DMS79 treated with DMSO at 0.1 percent for 48 hours (cell line): ENCODE measurements around the gene ADGRL2.

Experiments
- DNase-seq: peaks from one replicate; lab custom pipeline; 2025; lab: John Stamatoyannopoulos, UW

Gene ADGRL2

DNA sequence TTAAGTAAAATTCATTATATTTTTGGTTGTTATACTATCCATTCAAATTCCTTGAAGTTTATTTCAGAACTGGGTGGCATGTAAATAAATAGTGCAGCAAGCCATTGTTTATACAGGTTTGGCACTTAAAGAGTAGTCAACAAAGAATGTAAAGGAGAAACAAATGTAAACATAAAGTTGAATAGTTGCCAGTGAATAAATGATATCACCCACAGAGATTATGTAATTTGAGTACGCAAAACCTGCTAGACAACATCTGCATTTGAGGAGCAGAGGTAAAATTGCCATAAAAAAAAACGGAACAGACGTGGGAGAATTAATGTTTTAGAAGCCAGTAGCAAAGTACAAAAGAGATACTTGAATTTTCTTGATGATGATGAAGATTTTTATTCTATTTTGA is 111.6 kb downstream of the ADGRL2 start:
- peak; percentile 77 for DNase-seq

DNA sequence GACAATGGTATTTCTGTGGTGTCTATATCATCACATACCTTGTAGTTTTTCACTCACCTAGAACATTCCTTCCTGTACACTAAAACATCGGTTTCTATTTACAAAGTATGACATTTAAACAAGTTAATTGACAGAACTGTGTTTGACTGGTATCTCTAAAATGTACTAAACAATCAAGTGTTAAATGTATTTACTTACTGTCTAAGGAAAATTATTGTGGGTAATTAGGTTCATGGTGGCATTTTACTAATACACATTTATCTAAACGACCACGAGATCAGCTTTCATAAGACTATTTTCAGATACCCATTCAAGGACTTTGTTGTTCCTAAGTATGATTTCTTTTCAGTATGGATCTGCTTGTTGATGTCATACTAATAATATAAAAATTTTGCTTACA is 115.2 kb downstream of the ADGRL2 start:
- no peak for DNase-seq

DNA sequence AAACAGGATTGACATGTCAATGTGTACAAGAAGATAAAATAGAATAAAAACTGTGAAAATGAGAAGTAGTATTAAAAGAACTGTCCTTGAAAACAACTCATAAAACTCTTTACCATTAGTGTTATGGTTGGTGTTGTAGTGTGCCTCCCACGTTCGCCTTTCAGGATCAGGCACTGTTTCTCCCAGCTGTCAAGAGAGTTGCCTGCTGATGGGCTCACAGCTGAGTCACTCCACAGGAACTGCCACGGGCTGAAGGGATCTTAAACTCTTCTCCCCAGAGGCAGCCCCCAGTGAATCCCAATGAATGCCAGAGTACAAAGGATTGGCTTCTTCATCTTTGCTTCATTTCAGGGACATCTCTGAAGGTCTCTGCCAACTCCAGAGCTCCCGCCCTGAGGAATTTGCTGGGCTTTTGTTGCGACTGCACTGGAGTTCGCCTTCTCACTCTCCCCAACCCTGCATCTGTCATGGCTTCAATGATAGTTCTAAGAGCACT is 119.6 kb downstream of the ADGRL2 start:
- no peak for DNase-seq

GRCh38 chr1:81920886-81921285 is 120.2 kb downstream of the ADGRL2 start:
- peak; percentile 17 for DNase-seq

GRCh38 chr1:81921344-81921743 is 120.6 kb downstream of the ADGRL2 start:
- peak; percentile 17 for DNase-seq

DNA sequence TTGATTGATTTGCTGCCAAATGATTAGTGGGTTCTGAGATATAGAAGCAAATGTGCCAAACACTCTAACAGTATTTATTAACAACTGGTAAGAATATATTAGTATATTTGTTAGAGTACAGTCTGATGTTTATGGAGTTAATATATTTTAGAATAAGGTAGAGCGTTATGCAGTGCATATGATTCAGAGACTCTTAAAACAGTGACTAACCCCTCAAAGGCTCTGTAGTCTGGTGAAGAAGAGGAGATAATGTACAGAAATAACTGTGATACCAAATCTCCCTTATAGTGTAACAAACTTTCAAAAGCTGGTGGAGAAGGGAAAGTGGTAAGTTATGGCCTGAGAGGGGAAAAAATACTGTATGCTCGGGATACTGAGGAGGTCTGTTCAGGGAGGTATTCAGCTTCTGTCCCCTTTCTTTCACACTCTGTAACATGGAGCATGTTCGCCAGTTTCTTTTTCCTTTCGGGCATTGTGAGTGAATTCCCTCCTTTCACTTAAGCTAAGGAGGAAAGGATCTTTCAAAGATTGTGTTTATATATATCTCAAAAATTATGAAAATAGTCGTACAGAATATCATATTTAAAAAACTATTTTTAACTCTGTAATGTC is 121.2 kb downstream of the ADGRL2 start:
- DNase-seq, result no peak

GRCh38 chr1:81922955-81923354 is 122.2 kb downstream of the ADGRL2 start:
- DNase-seq, result no peak

GRCh38 chr1:81929106-81929505 is 128.4 kb downstream of the ADGRL2 start:
- DNase-seq, result no peak

DNA sequence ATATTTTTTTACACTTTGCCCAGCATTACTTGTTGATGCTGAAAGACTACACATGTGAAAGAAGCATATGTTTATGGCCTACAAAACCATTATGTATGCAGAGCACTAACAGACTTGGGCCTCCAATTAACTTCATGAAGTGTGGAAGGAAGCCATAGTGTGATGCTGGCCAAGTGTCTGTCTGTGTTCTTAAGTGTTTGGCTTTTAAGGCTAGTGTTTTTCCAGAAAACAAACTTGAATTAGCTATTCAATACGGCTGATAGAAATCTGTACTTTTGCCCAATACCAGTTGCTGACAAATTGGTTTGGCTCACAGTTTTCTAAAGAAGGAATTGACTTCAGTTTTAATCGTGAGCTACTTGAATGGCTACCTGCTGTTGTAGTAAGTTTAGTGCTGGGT is 136.1 kb downstream of the ADGRL2 start:
- no peak for DNase-seq

DNA sequence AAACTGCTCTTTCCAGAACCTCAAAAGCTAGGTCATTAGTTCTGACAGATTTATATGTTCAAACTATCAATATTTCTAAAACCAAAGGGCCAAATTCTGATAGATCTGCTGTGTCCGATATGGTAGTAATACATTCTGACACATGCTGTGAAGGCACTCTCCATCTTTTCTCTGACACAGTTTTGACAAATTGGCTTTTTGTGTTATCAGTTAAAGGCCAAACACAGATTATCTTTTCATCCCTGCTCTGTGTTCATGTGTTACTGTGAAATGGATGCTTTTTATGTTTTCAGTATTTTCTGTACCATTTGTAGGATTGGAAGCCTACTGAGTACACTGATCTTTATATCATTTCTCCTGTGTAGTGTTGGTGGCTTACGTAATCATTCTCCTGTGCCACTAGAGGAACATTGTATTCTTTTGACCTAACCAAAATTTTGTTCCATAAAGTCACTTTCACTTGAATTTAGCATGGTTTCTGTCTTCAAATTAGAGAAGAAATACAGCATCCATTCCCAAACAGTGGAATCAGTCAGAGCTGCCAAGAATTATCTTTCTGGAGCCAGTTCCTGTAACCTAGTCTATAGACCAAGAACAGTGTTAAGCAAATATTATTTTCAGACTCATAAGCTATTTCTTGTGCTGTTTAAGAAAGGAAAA is 137.2 kb downstream of the ADGRL2 start:
- no peak for DNase-seq

DNA sequence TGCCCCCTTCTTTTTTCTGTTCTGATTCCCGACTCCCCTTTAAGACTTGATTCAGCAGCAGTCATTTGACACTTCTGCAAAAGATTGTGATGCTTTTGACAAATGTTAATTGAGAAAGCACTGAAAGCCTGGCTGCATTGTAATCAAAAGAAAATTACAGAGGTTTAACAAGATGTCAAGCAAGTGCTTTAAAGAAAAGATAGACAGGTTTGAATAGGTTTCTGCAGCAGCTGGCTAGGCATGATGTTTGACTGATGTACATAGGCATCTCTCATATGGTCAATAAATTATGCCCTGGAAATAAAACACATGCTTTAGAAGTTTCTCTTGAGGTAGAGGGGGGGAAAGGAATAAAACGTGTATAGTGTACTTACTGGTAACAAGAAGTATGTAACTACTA is 147.8 kb downstream of the ADGRL2 start:
- DNase-seq, result no peak

- DNase-seq, result no peak
Measured at GRCh38 chr1:81949421-81949820, 148.7 kb downstream of the ADGRL2 start.

DNA sequence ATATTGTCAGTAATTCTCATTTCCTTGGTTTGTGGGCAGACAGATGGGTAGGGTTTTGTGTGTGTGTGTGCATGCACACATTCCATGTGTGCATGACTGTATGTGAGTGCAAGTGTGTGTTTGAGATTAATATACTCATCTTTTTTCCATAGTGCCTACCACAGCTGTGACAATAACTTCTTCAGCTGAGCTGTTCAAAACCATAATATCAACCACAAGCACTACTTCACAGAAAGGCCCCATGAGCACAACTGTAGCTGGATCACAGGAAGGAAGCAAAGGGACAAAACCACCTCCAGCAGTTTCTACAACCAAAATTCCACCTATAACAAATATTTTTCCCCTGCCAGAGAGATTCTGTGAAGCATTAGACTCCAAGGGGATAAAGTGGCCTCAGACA is 149.3 kb downstream of the ADGRL2 start:
- DNase-seq, result peak; percentile 32

DNA sequence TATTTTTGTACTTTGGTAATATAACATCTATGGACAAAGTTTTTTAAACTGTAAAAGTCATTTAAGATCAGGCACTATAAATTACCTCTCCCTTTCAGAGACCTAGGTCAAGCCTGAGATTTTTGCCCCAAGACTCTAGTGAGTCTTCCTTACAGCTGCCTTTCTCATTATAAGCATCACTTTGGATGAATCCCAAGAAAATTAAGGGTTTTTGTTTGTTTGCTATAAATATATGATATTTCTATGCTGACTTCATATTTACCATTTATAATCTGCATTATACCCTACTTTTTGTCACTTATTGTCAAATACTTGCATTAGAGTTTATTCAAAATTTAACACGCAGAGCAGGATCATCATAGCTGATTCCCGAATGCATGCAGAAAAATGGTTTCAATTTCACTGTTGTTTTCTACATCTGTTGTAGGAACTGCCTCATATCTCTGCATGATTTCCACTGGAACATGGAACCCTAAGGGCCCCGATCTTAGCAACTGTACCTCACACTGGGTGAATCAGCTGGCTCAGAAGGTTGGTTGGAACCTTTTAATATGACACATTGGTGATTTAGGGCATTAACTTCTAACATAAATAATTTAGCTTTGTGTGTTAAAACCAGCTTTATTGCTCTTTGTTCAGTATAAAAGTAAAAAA is 150.0 kb downstream of the ADGRL2 start:
- no peak for DNase-seq

DNA sequence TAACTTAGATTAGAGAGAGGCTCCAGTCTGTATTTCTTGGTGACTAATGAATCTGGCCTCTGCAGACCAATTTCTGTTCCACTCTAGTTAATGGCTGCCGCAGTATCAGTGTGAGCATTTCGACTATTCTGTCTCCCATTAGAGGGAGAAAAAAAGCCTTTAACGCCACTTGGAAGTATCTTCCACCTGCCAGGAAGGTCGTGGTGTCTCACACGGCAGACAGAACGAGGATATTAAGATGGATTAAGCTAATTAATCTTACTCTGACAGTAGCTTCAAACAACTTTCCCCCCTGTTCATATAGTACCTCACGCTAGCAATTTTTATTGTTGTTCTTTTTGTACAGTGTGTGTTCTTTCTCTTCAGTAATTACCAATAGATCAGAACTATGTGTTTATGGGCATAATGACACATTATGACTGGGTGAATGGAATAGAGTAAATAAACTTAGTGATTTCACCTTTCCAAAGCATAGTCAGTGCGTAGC is 153.8 kb downstream of the ADGRL2 start:
- no peak for DNase-seq

DNA sequence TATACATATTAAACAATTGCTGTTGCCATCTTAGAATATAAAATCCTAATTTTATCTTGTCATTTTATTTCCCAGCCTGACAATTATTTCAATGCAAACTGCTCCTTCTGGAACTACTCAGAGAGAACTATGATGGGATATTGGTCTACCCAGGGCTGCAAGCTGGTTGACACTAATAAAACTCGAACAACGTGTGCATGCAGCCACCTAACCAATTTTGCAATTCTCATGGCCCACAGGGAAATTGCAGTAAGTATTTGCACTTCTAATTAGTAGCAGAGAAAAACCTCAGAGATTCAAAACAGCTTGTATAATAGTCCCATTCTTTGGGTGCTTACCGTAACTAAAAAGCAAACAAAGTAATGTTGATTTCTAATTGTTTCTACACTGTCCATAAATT is 167.2 kb downstream of the ADGRL2 start:
- DNase-seq, result peak; percentile 95

GRCh38 chr1:81970416-81970815 is 169.7 kb downstream of the ADGRL2 start:
- no peak for DNase-seq

GRCh38 chr1:81974222-81974841 is 173.6 kb downstream of the ADGRL2 start:
- DNase-seq, result no peak

- peak; percentile 72 for DNase-seq
Measured at GRCh38 chr1:81974883-81975555, 174.3 kb downstream of the ADGRL2 start.

GRCh38 chr1:81976539-81976938 is 175.8 kb downstream of the ADGRL2 start:
- no peak for DNase-seq

GRCh38 chr1:81978945-81979344 is 178.2 kb downstream of the ADGRL2 start:
- no peak for DNase-seq

DNA sequence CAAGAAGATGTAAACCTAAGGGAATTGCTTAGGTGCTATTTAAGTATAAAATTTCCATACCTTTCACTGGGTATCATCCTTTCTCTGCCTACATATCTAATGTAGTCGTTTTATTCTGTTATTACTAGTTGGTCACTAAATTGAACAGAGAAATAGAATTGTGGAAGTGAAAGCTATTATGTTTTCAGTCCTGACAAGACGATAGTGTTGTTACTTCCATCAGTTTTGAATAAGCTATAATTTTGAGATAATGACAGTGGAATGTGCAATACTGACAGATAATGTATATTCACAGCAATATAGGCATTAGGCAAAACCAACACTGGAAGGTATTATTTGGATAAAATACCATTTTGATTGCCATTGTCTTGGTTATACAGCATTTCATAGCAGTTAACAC is 181.8 kb downstream of the ADGRL2 start:
- DNase-seq, result no peak
